GM10847 (cell line): Measurements from ENCODE around the gene ZNF438.

Experiments used
- POLR2A ChIP-seq: IDR thresholded peaks from 2 replicates; pipeline ENCODE4 v1.6.1; 2011; ENCODE audit not compliant: insufficient read length; ENCODE audit errors: extremely low read depth

Gene ZNF438

GRCh38 chr10:31000071-31000782 is 31.4 kb downstream of the ZNF438 start:
- TF ChIP-seq POLR2A, result no peak

- TF ChIP-seq POLR2A, result no peak
Observed at GRCh38 chr10:30999070-30999712, 32.5 kb downstream of the ZNF438 start.

GRCh38 chr10:30997536-30998235 is 34.0 kb downstream of the ZNF438 start:
- TF ChIP-seq POLR2A, result no peak

GRCh38 chr10:30996481-30997005 is 35.1 kb downstream of the ZNF438 start:
- no peak for TF ChIP-seq POLR2A

GRCh38 chr10:30995081-30995770 is 36.4 kb downstream of the ZNF438 start:
- no peak for TF ChIP-seq POLR2A

DNA sequence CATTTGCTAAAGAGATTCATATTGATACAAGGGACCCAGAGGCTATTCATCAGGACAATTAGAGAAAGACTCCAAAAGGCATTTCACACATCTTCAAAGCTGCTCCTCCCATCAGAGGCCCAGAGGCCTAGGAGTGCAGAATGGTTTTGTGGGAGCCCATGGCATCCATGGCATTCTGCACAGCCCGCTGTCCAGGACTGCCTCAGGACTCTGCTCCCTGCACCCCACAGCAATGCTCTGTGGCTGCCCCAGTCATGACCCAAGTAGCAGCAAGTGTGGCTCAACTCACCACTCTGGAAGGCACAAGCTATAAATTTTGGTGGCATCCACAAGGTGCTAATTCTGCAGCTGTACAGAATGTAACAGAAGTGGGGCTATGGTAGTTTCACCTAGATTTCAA is 38.5 kb downstream of the ZNF438 start:
- no peak for TF ChIP-seq POLR2A

DNA sequence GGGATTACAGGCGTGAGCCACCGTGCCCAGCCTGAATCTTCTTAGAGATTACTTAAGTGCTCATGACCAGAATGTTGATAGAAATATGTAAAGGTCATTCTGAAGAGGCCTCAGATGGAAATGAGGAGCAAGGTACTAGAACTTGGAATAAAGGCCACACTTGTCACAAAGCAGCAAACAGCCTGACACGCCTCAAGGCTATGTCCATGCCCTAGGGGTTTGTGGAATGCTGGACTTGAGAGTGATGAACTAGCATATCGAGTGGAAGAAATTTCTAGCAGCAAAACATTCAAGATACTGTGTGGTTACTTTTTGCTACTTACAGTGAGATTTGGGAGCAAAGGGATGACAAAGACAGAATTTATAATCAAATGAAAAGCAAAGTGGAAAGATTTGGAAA is 39.0 kb downstream of the ZNF438 start:
- TF ChIP-seq POLR2A, result no peak

DNA sequence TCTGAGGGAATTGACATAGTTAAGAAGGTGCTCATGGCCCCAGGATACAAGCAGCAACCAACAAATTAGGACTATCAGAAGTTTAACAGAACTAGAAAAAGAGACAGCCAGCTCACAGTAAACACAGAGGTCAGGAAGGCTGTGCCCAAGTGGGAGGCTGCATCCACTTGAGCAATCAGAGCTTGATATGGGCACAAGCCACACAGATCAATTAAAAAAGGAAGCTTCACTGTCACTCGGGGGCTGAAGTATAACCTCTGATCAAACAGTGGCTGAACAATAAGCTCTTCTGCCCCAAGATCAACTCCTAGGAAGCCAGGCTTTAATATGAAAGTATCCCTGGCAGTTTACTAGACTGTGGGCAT is 40.0 kb downstream of the ZNF438 start:
- no peak for TF ChIP-seq POLR2A

DNA sequence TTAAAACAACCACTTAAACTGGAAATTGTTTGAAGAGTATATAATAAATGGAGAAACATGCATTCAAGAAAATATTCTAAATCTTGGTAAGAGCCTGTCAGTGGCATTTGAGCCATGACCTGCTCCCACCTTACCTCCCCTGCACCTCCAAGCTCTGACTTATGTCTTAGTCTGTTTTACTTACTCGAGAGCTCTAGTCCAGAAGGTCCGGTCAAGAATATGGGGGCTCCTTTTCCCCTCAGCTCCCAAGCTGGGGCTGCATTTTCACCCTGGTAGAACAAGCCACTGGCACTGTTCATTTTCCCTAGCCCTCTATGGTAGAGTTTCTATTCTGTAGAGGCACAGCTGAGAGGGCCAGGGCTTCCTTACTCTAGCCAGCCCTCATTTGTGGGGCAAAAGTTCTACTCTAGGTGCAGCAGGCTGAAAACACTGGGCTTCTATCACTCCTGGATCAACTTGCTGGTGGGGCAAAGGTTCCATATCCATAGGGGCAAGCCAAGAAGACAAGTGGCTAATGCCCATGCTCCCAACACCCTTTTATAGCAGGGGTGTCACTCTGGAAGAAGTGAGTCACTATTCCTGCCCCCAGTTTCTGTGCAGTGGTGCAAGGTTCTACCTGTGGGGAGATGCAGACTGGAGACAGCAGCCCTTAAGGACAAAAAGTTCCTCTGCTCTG is 40.6 kb downstream of the ZNF438 start:
- TF ChIP-seq POLR2A, result no peak

- TF ChIP-seq POLR2A, result no peak
Observed at GRCh38 chr10:30990351-30990750, 41.3 kb downstream of the ZNF438 start.

DNA sequence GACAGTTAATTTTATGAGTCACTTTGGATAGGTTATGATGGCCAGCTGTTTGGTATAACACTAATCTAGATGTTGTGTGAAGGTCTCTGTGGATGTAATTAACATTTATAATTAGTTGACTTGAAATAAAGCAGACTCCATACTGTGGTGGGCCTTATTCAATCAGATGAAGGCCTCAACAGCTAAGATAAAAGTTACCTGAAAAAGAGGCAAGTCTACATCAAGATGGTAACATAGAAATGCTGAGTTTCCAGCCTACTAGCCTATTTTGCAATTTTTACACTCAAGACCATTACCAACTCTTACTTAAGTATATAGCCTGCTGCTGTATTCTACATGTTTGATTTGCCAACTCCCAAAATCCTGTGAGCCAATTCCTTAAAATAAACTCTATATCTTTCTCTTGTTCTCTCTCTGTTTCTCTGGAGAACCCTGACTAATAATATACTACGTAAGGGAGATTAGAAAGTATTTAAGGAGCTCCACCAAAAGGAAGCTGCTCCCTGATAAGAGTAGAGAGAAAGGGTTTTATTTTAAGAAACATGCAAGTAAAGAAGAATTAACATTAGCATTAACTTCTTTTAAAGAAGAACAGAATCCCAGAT is 42.7 kb downstream of the ZNF438 start:
- TF ChIP-seq POLR2A, result no peak

- TF ChIP-seq POLR2A, result no peak
Observed at GRCh38 chr10:30987463-30987862, 44.2 kb downstream of the ZNF438 start.

- no peak for TF ChIP-seq POLR2A
Observed at GRCh38 chr10:30986053-30986555, 45.6 kb downstream of the ZNF438 start.

- TF ChIP-seq POLR2A, result no peak
Observed at GRCh38 chr10:30985512-30985911, 46.2 kb downstream of the ZNF438 start.
